Sigmoid colon (tissue), 7 donors: Measurements from ENCODE around the gene BIN1. TPM values are rescaled to one million over a fixed set of nuclear protein-coding genes. Genes with fewer than 3 reads are reported as not detected.

Experiments used
- DNase-seq: peaks from one replicate; pipeline ENCODE4 v3.0.0-alpha.2; 2019
- H3K27ac ChIP-seq, 4 donors: fragments of 200-600 bp; sonication (generic); one replicate each; pipeline ENCODE4 v1.5.1; 2016 to 2019; ENCODE audit warnings: mild to moderate bottlenecking in 1 of 4
- H3K27me3 ChIP-seq, 3 donors: fragments of 200-600 bp; sonication (generic); one replicate each; pipeline ENCODE4 v1.5.1; 2019; ENCODE audit warnings: mild to moderate bottlenecking in 1 of 3
- H3K36me3 ChIP-seq, 4 donors: fragments of 200-600 bp; sonication (generic); one replicate each; pipeline ENCODE4 v1.5.1; 2016 to 2019
- H3K4me1 ChIP-seq, 4 donors: fragments of 200-600 bp; sonication (generic); one replicate each; pipeline ENCODE4 v1.5.1; 2017 to 2019
- H3K4me3 ChIP-seq, 4 donors: fragments of 200-600 bp; sonication (generic); one replicate each; pipeline ENCODE4 v1.5.1; 2017 to 2019; ENCODE audit warnings: mild to moderate bottlenecking in 2 of 4, moderate library complexity in 1 of 4
- H3K9me3 ChIP-seq, 4 donors: fragments of 200-600 bp in 3 of 4; sonication (generic) in 3 of 4; one replicate each; pipeline versions ENCODE4 v1.5.1 to v1.6.1; 2013 to 2019
- CTCF ChIP-seq, 4 experiments: fragments of 450-650 bp in 3 of 4; fragments of 200-600 bp in 1 of 4; IDR thresholded peaks; one replicate each; pipeline ENCODE4 v1.5.1; 2016 to 2019; ENCODE audit warnings: antibody characterized with exemption in 4 of 4, mild to moderate bottlenecking in 3 of 4, moderate library complexity in 2 of 4
- EP300 ChIP-seq, 4 donors: sonication (generic); formaldehyde crosslinking; IDR thresholded peaks; one replicate each; pipeline ENCODE4 v1.6.1; 2017; ENCODE audit warnings: antibody characterized with exemption in 4 of 4
- POLR2A ChIP-seq, 2 donors: fragments of 450-650 bp; IDR thresholded peaks; one replicate each; pipeline ENCODE4 v1.6.1; 2016; ENCODE audit warnings: antibody characterized with exemption in 2 of 2, mild to moderate bottlenecking in 2 of 2, moderate library complexity in 2 of 2
- POLR2AphosphoS5 ChIP-seq, 4 donors: sonication (generic); formaldehyde crosslinking; IDR thresholded peaks; one replicate each; pipeline ENCODE4 v1.6.1; 2017; ENCODE audit warnings: antibody characterized with exemption in 4 of 4
- WGBS, 2 donors: extraction: QIAGEN DNeasy Blood & Tissue Kit; methylation state at CpG; one replicate each; pipeline ENCODE4 v1.1.7; 2013; 5-methylcytosine and 5-hydroxymethylcytosine counted together
- intact Hi-C: fragments of 100-400 bp; cut with DNase I; formaldehyde crosslinking; loops from one replicate; pipeline ENCODE4 v1.15.1; 2023
- polyA plus RNA-seq, 3 donors: library from polyadenylated mRNA; stranded (reverse); fragments of 200-250 nt; gene quantifications; one replicate each; pipeline ENCODE4 v1.2.3, GENCODE V29; 2013
- total RNA-seq, 4 donors: library from RNA; depleted of rRNA; stranded (reverse); fragments of >200 nt; gene quantifications; one replicate each; pipeline ENCODE4 v1.1.0, GENCODE V29; 2016
- donor health status: healthy with polysubstance abuse.
- donor health status: Bipolar disorder and iron deficiency.
- donor health status: healthy.

The BIN1 gene
- total and polyA plus RNA-seq, 7 donors: 20.3 to 57.9 (median 38.2) TPM

- TF ChIP-seq EP300 (IDR thresholded peaks at IDR 0.05) (no peak), POLR2A (IDR thresholded peaks at IDR 0.05) (no peak), CTCF (IDR thresholded peaks at IDR 0.05) (no peak), POLR2AphosphoS5 (IDR thresholded peaks at IDR 0.05) (no peak)
- no peak overlapping the region for H3K4me3 ChIP-seq
- H3K27ac ChIP-seq: no peak overlapping the region
- no peaks in the 10 kb centered on the region for H3K36me3 ChIP-seq
- H3K9me3 ChIP-seq: no peaks in the 10 kb centered on the region
- H3K4me1 ChIP-seq: peaks cover 0 to 28% (median 22%) of the 10 kb centered on the region in 4 donors
- no peak for DNase-seq
- intact Hi-C loops: no loop called here
- WGBS, 2 donors: 67% methylated on average over 5 of the region's 5 CpGs
- no peaks in the 10 kb centered on the region for H3K27me3 ChIP-seq
These were observed 28.2 kb downstream of the BIN1 start for GRCh38 chr2:127078666-127079270.

GRCh38 chr2:127078028-127078427 lies 28.9 kb downstream of the BIN1 start:
- TF ChIP-seq POLR2A (IDR thresholded peaks at IDR 0.05) (no peak), POLR2AphosphoS5 (IDR thresholded peaks at IDR 0.05) (no peak), CTCF (IDR thresholded peaks at IDR 0.05) (no peak), EP300 (IDR thresholded peaks at IDR 0.05) (no peak)
- intact Hi-C loops: no loop called here
- no peak for DNase-seq
- no peak overlapping the region for H3K4me3 ChIP-seq
- no peaks in the 10 kb centered on the region for H3K9me3 ChIP-seq
- no peak overlapping the region for H3K27ac ChIP-seq
- no peaks in the 10 kb centered on the region for H3K36me3 ChIP-seq
- no peaks in the 10 kb centered on the region for H3K27me3 ChIP-seq
- H3K4me1 ChIP-seq: peaks cover 0 to 28% (median 17%) of the 10 kb centered on the region in 4 donors
- 90 to 91% methylated on average over 5 of the region's 5 CpGs for WGBS, 2 donors

GRCh38 chr2:127076924-127077323 lies 30.0 kb downstream of the BIN1 start:
- H3K4me1 ChIP-seq: peaks cover 0 to 18% (median 8%) of the 10 kb centered on the region in 4 donors
- 81 to 93% methylated on average over 11 of the region's 11 CpGs for WGBS, 2 donors
- no peak for TF ChIP-seq POLR2AphosphoS5 (IDR thresholded peaks at IDR 0.05)
- no peak for TF ChIP-seq POLR2A (IDR thresholded peaks at IDR 0.05)
- TF ChIP-seq EP300 (IDR thresholded peaks at IDR 0.05): no peak
- no peak for TF ChIP-seq CTCF (IDR thresholded peaks at IDR 0.05)
- H3K9me3 ChIP-seq: no peaks in the 10 kb centered on the region
- H3K27ac ChIP-seq: no peak overlapping the region
- DNase-seq: no peak
- intact Hi-C loops: no loop called here
- H3K4me3 ChIP-seq: no peak overlapping the region
- no peaks in the 10 kb centered on the region for H3K27me3 ChIP-seq
- no peaks in the 10 kb centered on the region for H3K36me3 ChIP-seq

- Histone ChIP-seq H3K36me3 (no peaks in the 10 kb centered on the region), H3K9me3 (no peaks in the 10 kb centered on the region), H3K4me3 (no peak overlapping the region), H3K27ac (no peak overlapping the region), H3K4me1 (peaks cover 0 to 13% (median 4%) of the 10 kb centered on the region in 4 donors), H3K27me3 (no peaks in the 10 kb centered on the region)
- 92 to 93% methylated on average over 5 of the region's 5 CpGs for WGBS, 2 donors
- DNase-seq: no peak
- TF ChIP-seq POLR2AphosphoS5 (IDR thresholded peaks at IDR 0.05) (no peak), POLR2A (IDR thresholded peaks at IDR 0.05) (no peak), CTCF (IDR thresholded peaks at IDR 0.05) (no peak), EP300 (IDR thresholded peaks at IDR 0.05) (no peak)
- intact Hi-C loops: no loop called here
These were observed 30.7 kb downstream of the BIN1 start for GRCh38 chr2:127076290-127076689.

GRCh38 chr2:127075821-127076220 lies 31.1 kb downstream of the BIN1 start:
- Histone ChIP-seq H3K4me1 (peaks cover 0 to 11% (median 4%) of the 10 kb centered on the region in 4 donors), H3K27me3 (no peaks in the 10 kb centered on the region), H3K36me3 (no peaks in the 10 kb centered on the region), H3K4me3 (no peak overlapping the region), H3K9me3 (no peaks in the 10 kb centered on the region), H3K27ac (no peak overlapping the region)
- TF ChIP-seq EP300 (IDR thresholded peaks at IDR 0.05) (no peak), POLR2AphosphoS5 (IDR thresholded peaks at IDR 0.05) (no peak), CTCF (IDR thresholded peaks at IDR 0.05) (no peak)
- DNase-seq: no peak
- intact Hi-C loops: no loop called here
- WGBS, 2 donors: 85 to 94% methylated on average over 6 of the region's 6 CpGs
